Heart left ventricle (tissue), 13 donors: ENCODE measurements around the gene CHST7.

Experiments
- CTCF ChIP-seq, 12 donors: fragments of 200-600 bp; sonication (generic) in 4 of 12; IDR thresholded peaks; one replicate each; pipeline versions ENCODE4 v1.5.0 to v1.8.0; 2018 to 2022; ENCODE audit warnings: antibody characterized with exemption in 12 of 12, mild to moderate bottlenecking in 5 of 12
- POLR2A ChIP-seq, 2 donors: fragments of 450-650 bp; IDR thresholded peaks; one replicate each; pipeline ENCODE4 v1.6.1; 2017; ENCODE audit warnings: antibody characterized with exemption in 2 of 2, mild to moderate bottlenecking in 2 of 2, moderate library complexity in 2 of 2
- donor health status: ischemic (EF 13 %, LVEDD 7.1; RV severe dilation, severe dysfunction).
- donor health status: DM: no; HTN: yes; CAD: no.
- donor health status: DM: no; HTN: no; CAD: no.
- donor health status: ischemic (EF 25% LVEDD 6.9; RV normal size, moderate dysfunction).
- donor health status: ischemic (EF 25% LVEDD 5.7; RV mildly dilated, moderate dysfunction).
- donor health status: ischemic (EF 35%, LVEDD 5.7; RV mildly dilated, moderate dysfunction).
- donor health status: nonischemic (EF 11% LVEDD 7.7; RV severe dilation, severe dysfunction).
- donor health status: DM: yes; HTN: yes; CAD: no.
- donor health status: PGD.
- donor health status: ischemic (EF 29% LVEDD 5.4; RV normal size, mild dysfunction).
- donor health status: nonischemic (EF 23%, LVEDD 6.1; RV moderate dilation, normal function).

GRCh38 chrX:46627711-46628419 is 54.3 kb downstream of the CHST7 start:
- TF ChIP-seq CTCF (IDR thresholded peaks at IDR 0.05) (no peak), POLR2A (IDR thresholded peaks at IDR 0.05) (no peak)
